ENCODE results near the gene C11orf68.
A peak's percentile ranks its signal among the peaks of the same experiment; 100 is the strongest.

GRCh38 chr11:65884716-65885092 lies 34.2 kb downstream of the C11orf68 start:
- TF ChIP-seq CTCF (IDR thresholded peaks at IDR 0.05 in 8 of 11, conservative IDR thresholded peaks at IDR 0.05 in 3 of 11) = peak; percentile 98 to 100 (median 99)
- TF ChIP-seq POLR2A (IDR thresholded peaks at IDR 0.05) = no peak
- TF ChIP-seq POLR2AphosphoS5 (IDR thresholded peaks at IDR 0.05) = peak; percentile 85 to 88 (median 86)
